ENCODE results near the gene OR51M1.

The OR51M1 gene

DNA sequence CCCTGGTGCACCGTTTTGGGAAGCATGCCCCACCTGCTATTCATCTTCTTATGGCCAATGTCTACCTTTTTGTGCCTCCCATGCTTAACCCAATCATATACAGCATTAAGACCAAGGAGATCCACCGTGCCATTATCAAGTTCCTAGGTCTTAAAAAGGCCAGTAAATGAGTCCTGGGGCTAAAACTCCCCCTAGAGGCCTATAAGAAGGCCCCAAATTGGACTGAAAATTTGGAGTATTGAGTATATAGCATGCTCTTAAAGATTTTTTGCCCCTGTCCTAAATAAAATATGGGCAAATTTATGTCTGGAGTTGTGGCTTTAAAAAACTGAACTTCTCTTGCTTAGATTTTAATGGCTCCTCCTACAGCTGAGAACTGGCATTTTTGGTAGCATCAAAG lies 6.6 kb downstream of the OR51M1 start:
- DNase-seq (ENCODE audit: low read depth): no peak
- TF ChIP-seq, protein P1, sequence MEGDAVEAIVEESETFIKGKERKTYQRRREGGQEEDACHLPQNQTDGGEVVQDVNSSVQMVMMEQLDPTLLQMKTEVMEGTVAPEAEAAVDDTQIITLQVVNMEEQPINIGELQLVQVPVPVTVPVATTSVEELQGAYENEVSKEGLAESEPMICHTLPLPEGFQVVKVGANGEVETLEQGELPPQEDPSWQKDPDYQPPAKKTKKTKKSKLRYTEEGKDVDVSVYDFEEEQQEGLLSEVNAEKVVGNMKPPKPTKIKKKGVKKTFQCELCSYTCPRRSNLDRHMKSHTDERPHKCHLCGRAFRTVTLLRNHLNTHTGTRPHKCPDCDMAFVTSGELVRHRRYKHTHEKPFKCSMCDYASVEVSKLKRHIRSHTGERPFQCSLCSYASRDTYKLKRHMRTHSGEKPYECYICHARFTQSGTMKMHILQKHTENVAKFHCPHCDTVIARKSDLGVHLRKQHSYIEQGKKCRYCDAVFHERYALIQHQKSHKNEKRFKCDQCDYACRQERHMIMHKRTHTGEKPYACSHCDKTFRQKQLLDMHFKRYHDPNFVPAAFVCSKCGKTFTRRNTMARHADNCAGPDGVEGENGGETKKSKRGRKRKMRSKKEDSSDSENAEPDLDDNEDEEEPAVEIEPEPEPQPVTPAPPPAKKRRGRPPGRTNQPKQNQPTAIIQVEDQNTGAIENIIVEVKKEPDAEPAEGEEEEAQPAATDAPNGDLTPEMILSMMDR (IDR thresholded peaks at IDR 0.05; ENCODE audit: insufficient read depth, low read depth, low read length, missing control alignments): no peak
- no peak overlapping the region for H3K4me3 ChIP-seq (ENCODE audit: low read depth, low read length)

DNA sequence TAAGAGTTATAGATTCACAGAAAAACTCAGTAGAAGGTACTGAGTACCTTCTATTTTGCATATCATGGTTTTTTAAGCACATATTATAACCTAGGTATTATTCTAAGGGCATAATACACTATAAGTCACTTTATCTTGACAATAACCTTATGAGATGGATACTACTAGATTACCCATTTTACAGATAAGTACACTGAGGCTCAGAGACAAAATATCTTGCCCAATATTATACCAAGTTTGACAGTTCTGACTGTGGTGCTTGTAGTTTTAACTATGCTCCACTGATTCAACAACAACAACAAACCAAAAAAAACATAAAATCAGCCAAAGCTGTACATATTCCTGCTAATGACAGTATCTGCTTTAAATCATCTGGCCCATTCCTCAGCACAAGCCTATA lies 10.5 kb downstream of the OR51M1 start:
- DNase-seq (ENCODE audit: low read depth): no peak
- TF ChIP-seq, protein P1 (IDR thresholded peaks at IDR 0.05; ENCODE audit: insufficient read depth, low read depth, low read length, missing control alignments): no peak

DNA sequence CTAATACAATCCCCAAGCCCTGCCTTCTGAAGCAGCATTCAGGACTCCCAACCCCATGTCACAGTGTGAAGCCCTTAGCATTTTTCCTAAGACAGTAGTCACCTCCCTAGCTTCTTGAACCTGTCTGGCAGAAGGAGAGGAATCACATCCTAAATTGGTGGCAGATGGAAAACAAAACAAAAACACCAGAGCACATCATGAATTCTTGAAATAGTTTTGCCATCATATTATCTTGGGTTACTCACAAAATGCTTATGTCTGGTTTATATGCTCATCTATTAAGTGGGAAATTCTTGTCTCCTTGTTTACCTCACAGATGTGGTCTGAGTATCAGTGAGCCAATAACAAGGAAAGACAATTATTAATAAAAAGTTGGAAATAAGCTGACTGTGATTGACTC lies 15.3 kb downstream of the OR51M1 start:
- TF ChIP-seq, protein P1 (IDR thresholded peaks at IDR 0.05; ENCODE audit: insufficient read depth, low read depth, low read length, missing control alignments): no peak
- no peak for DNase-seq (ENCODE audit: low read depth)
- no peak overlapping the region for H3K4me3 ChIP-seq (ENCODE audit: low read depth, low read length)

More for the DNA sequence above, 10.5 kb downstream of the OR51M1 start:
- H3K4me3 ChIP-seq (ENCODE audit: low read depth, low read length): no peak overlapping the region

DNA sequence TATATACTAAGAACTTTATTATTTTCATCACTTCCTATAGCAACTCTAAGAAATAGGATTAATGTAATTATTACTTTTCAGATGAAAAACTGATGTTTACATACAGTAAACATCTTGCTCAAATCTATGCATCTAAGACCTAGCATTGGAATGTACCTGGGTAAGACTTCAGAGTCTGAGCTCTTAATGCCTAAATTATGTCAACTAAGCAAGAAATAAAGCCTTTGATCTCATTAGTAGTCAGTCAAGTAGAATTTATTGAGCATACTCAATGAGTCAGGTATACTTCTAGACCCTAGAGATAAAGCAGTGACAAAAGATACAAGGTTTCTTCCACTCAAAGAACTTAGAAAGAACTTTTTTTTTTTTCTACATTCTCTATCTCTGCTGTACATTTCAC lies 21.6 kb downstream of the OR51M1 start:
- no peak overlapping the region for H3K4me3 ChIP-seq (ENCODE audit: low read depth, low read length)
- DNase-seq (ENCODE audit: low read depth): no peak
- TF ChIP-seq, protein P1 (IDR thresholded peaks at IDR 0.05; ENCODE audit: insufficient read depth, low read depth, low read length, missing control alignments): no peak

DNA sequence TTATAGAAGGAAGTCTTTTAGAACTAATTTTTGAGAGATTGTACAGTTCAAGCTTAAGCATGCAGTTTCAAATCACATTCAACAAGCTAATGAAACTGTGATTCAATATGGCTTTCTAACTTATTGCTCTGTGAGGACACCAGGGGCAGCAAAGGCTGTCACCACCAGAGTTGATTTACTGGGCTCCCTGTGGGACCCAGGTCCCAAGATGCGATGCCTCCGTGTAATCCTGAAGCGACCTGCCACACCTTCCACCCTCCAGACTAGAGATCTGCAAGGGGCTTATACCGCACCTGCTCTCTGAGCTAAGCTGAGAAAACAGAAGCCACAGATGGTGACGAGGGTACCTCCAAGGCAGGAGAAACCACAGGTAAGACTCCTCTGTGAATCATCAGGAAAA lies 37.4 kb downstream of the OR51M1 start:
- no peak overlapping the region for H3K4me3 ChIP-seq (ENCODE audit: low read depth, low read length)
- DNase-seq (ENCODE audit: low read depth): no peak
- TF ChIP-seq, protein P1 (IDR thresholded peaks at IDR 0.05; ENCODE audit: insufficient read depth, low read depth, low read length, missing control alignments): no peak

DNA sequence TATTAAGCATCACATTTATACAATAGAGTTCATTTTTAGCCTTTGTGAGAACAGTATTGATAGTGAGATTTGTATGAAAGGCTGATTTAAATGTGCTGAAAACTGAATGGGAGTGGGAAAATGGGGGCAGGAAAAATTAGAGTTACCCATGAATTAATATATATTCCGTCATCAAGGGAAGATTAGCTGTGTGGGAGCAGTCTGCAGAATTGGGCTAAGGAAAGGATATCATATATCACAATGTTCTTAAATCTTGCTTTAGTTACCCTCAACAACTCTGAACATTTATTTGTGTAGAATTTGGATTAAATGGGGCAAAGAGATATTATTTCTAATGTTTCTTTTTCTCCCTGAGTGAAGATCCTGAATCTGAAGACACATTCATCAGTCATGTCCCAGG lies 38.2 kb downstream of the OR51M1 start, which contains the start of gene OR51Q1:
TSS of gene OR51Q1 (plus strand) at position 301 of the 400 bp plus-strand sequence. CDS start at position 391, 90 bp downstream.
- no peak within 1 kb of the TSS for H3K4me3 ChIP-seq (ENCODE audit: low read depth, low read length)
- no peak for DNase-seq (ENCODE audit: low read depth)
- TF ChIP-seq, protein P1 (IDR thresholded peaks at IDR 0.05; ENCODE audit: insufficient read depth, low read depth, low read length, missing control alignments): no peak

DNA sequence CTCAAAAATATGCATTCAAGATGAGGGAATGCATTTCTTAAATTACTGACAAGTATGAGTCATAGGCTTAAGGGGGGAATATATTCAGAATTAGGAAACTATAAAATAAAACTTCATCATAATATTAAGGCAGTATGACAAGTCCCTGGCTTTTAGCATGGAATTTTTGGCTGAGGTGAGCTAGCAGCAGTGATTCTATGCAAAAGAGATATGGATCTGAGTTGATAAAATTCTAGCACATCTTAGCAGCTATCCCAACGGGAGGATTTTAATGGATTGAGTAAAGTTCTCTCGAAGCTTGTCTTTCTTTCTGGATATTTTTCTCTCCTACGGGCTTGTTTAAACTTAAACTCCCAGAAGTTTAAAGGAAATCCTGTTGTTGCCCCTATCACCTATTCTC lies 39.5 kb downstream of the OR51M1 start:
- TF ChIP-seq, protein P1 (IDR thresholded peaks at IDR 0.05; ENCODE audit: insufficient read depth, low read depth, low read length, missing control alignments): no peak
- no peak overlapping the region for H3K4me3 ChIP-seq (ENCODE audit: low read depth, low read length)

More for the DNA sequence above, 39.5 kb downstream of the OR51M1 start:
- no peak for DNase-seq (ENCODE audit: low read depth)

All from GM12865 (cell line).